ENCODE data around the gene LRRC75A. TPM values are rescaled to one million over a fixed set of nuclear protein-coding genes. Genes with fewer than 3 reads are reported as not detected.

LRRC75A gene
- polyA plus RNA-seq, 1 experiment, result 1.3 TPM

- POLR2A ChIA-PET, result interaction anchor here (1.0 kb wide), 1 partner anchor 21 kb away, joined by 3 read pairs; no protein-coding TSS in a partner anchor
- DNase-seq (ENCODE audit: low read depth), result no peak
- CTCF ChIA-PET, result interaction anchor here (0.6 to 4.4 kb wide), 6 partner anchors 10 to 55 kb away, joined by 3 to 17 read pairs (median 4); no protein-coding TSS in a partner anchor
- no peaks in the 10 kb centered on the region for H3K27me3 ChIP-seq (ENCODE audit: control insufficient read depth, insufficient read depth, low read length)
- no peak overlapping the region for H3K4me3 ChIP-seq (ENCODE audit: low read depth, low read length)
- no peak for TF ChIP-seq CTCF (IDR thresholded peaks at IDR 0.05; ENCODE audit: insufficient read depth, low read depth, low read length)
- no peaks in the 10 kb centered on the region for H3K36me3 ChIP-seq (ENCODE audit: control insufficient read depth, insufficient read depth, low read length)
Measured at GRCh38 chr17:16417896-16418684, 73.9 kb downstream of the LRRC75A start.

GRCh38 chr17:16417399-16417798 lies 74.6 kb downstream of the LRRC75A start:
- Histone ChIP-seq H3K27me3 (ENCODE audit: control insufficient read depth, insufficient read depth, low read length) (no peaks in the 10 kb centered on the region), H3K36me3 (ENCODE audit: control insufficient read depth, insufficient read depth, low read length) (no peaks in the 10 kb centered on the region), H3K4me3 (ENCODE audit: low read depth, low read length) (no peak overlapping the region)
- ChIA-PET POLR2A (interaction anchor here (1.0 kb wide), 1 partner anchor 21 kb away, joined by 3 read pairs; no protein-coding TSS in a partner anchor), CTCF (interaction anchor here (1.1 to 4.4 kb wide), 4 partner anchors 10 to 54 kb away, joined by 3 to 17 read pairs (median 4); no protein-coding TSS in a partner anchor)
- TF ChIP-seq CTCF (IDR thresholded peaks at IDR 0.05; ENCODE audit: insufficient read depth, low read depth, low read length), result no peak
- DNase-seq (ENCODE audit: low read depth), result no peak

GRCh38 chr17:16415031-16415924 lies 76.7 kb downstream of the LRRC75A start, which contains the start of gene TRPV2:
TSS of gene TRPV2 (plus strand) at chr17:16415571. CDS start at chr17:16417669, 2,098 bp downstream.
- CTCF ChIA-PET, result interaction anchor here (0.8 to 2.1 kb wide), 2 partner anchors 52 to 53 kb away, joined by 4 read pairs; no protein-coding TSS in a partner anchor
- 0 out of 2 replicates have a peak, but pooled peaks have one; percentile 7 for TF ChIP-seq CTCF (IDR thresholded peaks at IDR 0.05; ENCODE audit: insufficient read depth, low read depth, low read length)
- POLR2A ChIA-PET, result interaction anchor here (0.5 kb wide), 1 partner anchor 188 kb away, joined by 4 read pairs; no protein-coding TSS in a partner anchor
- Histone ChIP-seq H3K36me3 (ENCODE audit: control insufficient read depth, insufficient read depth, low read length) (no peaks in the 10 kb centered on the region), H3K27me3 (ENCODE audit: control insufficient read depth, insufficient read depth, low read length) (no peaks in the 10 kb centered on the region), H3K4me3 (ENCODE audit: low read depth, low read length) (peak within 1 kb of the TSS; percentile 32)
- DNase-seq (ENCODE audit: low read depth), result no peak

- ChIA-PET CTCF (interaction anchor here (1.0 to 1.3 kb wide), 3 partner anchors 8 to 45 kb away, joined by 3 to 5 read pairs (median 3); no protein-coding TSS in a partner anchor), POLR2A (interaction anchor here (0.5 kb wide), 1 partner anchor 32 kb away, joined by 5 read pairs; no protein-coding TSS in a partner anchor)
- no peak overlapping the region for H3K4me3 ChIP-seq (ENCODE audit: low read depth, low read length)
- no peak for TF ChIP-seq CTCF (IDR thresholded peaks at IDR 0.05; ENCODE audit: insufficient read depth, low read depth, low read length)
- no peaks in the 10 kb centered on the region for H3K36me3 ChIP-seq (ENCODE audit: control insufficient read depth, insufficient read depth, low read length)
- no peak for DNase-seq (ENCODE audit: low read depth)
- no peaks in the 10 kb centered on the region for H3K27me3 ChIP-seq (ENCODE audit: control insufficient read depth, insufficient read depth, low read length)
Measured at GRCh38 chr17:16407911-16408588, 83.9 kb downstream of the LRRC75A start.

All from BJ (cell line).